GM18870 (cell line): ENCODE data around the gene ATP2A1.
"Not testable (repeated sequence)": the region's sequence is repeated elsewhere in the genome, so short reads cannot be mapped to it uniquely, and the experiment has no call there.

Source experiments
- ATAC-seq: cut with Tn5 transposase; IDR thresholded peaks from one replicate; pipeline ENCODE4 v1.9.1; 2021; ENCODE audit warnings: moderate library complexity; ENCODE audit not compliant: unreplicated experiment

The ATP2A1 gene

GRCh38 chr16:28858421-28858820 is 19.9 kb upstream of the ATP2A1 start:
- no peak for ATAC-seq

- ATAC-seq, result no peak
These were observed 19.0 kb upstream of the ATP2A1 start for GRCh38 chr16:28859326-28859725.

GRCh38 chr16:28863929-28864793 is 14.1 kb upstream of the ATP2A1 start:
- ATAC-seq, result no peak

- ATAC-seq, result no peak
These were observed 13.1 kb upstream of the ATP2A1 start for GRCh38 chr16:28865001-28865688.

GRCh38 chr16:28865722-28866453 is 12.4 kb upstream of the ATP2A1 start:
- ATAC-seq, result no peak

- no peak for ATAC-seq
These were observed 11.9 kb upstream of the ATP2A1 start for GRCh38 chr16:28866454-28866804.

- no peak for ATAC-seq
These were observed 11.0 kb upstream of the ATP2A1 start for GRCh38 chr16:28867241-28867640.

GRCh38 chr16:28867646-28868045 is 10.6 kb upstream of the ATP2A1 start:
- not testable (repeated sequence) for ATAC-seq

- no peak for ATAC-seq
These were observed 9.1 kb upstream of the ATP2A1 start for GRCh38 chr16:28869201-28869600.

GRCh38 chr16:28872952-28873351 is 5.3 kb upstream of the ATP2A1 start:
- ATAC-seq, result no peak

GRCh38 chr16:28873543-28874201 is 4.6 kb upstream of the ATP2A1 start:
- no peak for ATAC-seq

GRCh38 chr16:28874406-28874805 is 3.9 kb upstream of the ATP2A1 start:
- no peak for ATAC-seq

- no peak for ATAC-seq
These were observed 2.9 kb upstream of the ATP2A1 start for GRCh38 chr16:28875134-28876018.

GRCh38 chr16:28876019-28876659 is 2.1 kb upstream of the ATP2A1 start:
- no peak for ATAC-seq

- ATAC-seq, result no peak
These were observed 1.2 kb upstream of the ATP2A1 start for GRCh38 chr16:28876973-28877654.

GRCh38 chr16:28877655-28878000 is 660 bp upstream of the ATP2A1 start:
- no peak for ATAC-seq

GRCh38 chr16:28879261-28879840 is 1.1 kb downstream of the ATP2A1 start:
- ATAC-seq, result no peak

- ATAC-seq, result no peak
These were observed 1.7 kb downstream of the ATP2A1 start for GRCh38 chr16:28879841-28880588.
